Endodermal cell (in vitro differentiated cells): ENCODE measurements around the gene TPRG1L. TPM values are rescaled to one million over a fixed set of nuclear protein-coding genes. Genes with fewer than 3 reads are reported as not detected.

Experiments used
- DNase-seq: peaks from one replicate; pipeline ENCODE4 v3.0.0-alpha.2; 2017
- H3K27ac ChIP-seq: 2 replicates; pipeline ENCODE4 v1.5.1; 2013; ENCODE audit warnings: mild to moderate bottlenecking, low read depth, low read length, moderate library complexity
- H3K27me3 ChIP-seq: 2 replicates; pipeline ENCODE4 v1.6.1; 2013; ENCODE audit warnings: mild to moderate bottlenecking, low read length, moderate library complexity; ENCODE audit not compliant: insufficient read depth, control insufficient read depth, poor library complexity, severe bottlenecking
- H3K36me3 ChIP-seq: 2 replicates; pipeline ENCODE4 v1.7.0; 2013; ENCODE audit warnings: mild to moderate bottlenecking, low read length, moderate library complexity; ENCODE audit not compliant: control insufficient read depth, insufficient read depth
- H3K4me1 ChIP-seq: one replicate; pipeline ENCODE4 v1.7.0; 2013; ENCODE audit warnings: low read length; ENCODE audit not compliant: control insufficient read depth, insufficient read depth
- H3K4me3 ChIP-seq: 2 replicates; pipeline ENCODE4 v1.5.1; 2013; ENCODE audit warnings: mild to moderate bottlenecking, low read length, moderate library complexity
- H3K9ac ChIP-seq: 2 replicates; pipeline ENCODE4 v1.6.1; 2013; ENCODE audit warnings: mild to moderate bottlenecking, low read length, moderate library complexity; ENCODE audit not compliant: poor library complexity, severe bottlenecking; ENCODE audit errors: extremely low read depth
- H3K9me3 ChIP-seq: 2 replicates; pipeline ENCODE4 v1.6.1; 2013; ENCODE audit warnings: mild to moderate bottlenecking, low read length, moderate library complexity; ENCODE audit not compliant: control insufficient read depth
- H3K27ac Mint-ChIP-seq: 2 replicates; pipeline ENCODE4 v1.8.0; 2020; ENCODE audit warnings: mixed read lengths
- H3K27me3 Mint-ChIP-seq: 2 replicates; pipeline ENCODE4 v1.8.0; 2021; ENCODE audit warnings: mild to moderate bottlenecking, mixed read lengths; ENCODE audit not compliant: insufficient read depth
- H3K36me3 Mint-ChIP-seq: 2 replicates; pipeline ENCODE4 v1.8.0; 2020; ENCODE audit warnings: low read depth, mixed read lengths
- H3K4me1 Mint-ChIP-seq: 2 replicates; pipeline ENCODE4 v1.8.0; 2020; ENCODE audit warnings: mixed read lengths
- H3K4me3 Mint-ChIP-seq: 2 replicates; pipeline ENCODE4 v1.8.0; 2020; ENCODE audit warnings: mild to moderate bottlenecking, moderate library complexity, mixed read lengths
- H3K9me3 Mint-ChIP-seq: 2 replicates; pipeline ENCODE4 v1.8.0; 2020; ENCODE audit warnings: mild to moderate bottlenecking, mixed read lengths
- CTCF ChIP-seq: fragments of 200-600 bp; sonication (generic); conservative IDR thresholded peaks from 2 replicates; pipeline ENCODE4 v1.5.0; 2021; ENCODE audit warnings: antibody characterized with exemption, mild to moderate bottlenecking
- WGBS, 2 experiments: methylation state at CpG; one replicate each; pipeline versions ENCODE4 v1.1.5 to v1.1.7; 2013; ENCODE audit warnings: missing lambda C conversion rate in 2 of 2, mixed read lengths in 1 of 2; ENCODE audit not compliant: insufficient coverage in 1 of 2, insufficient read length in 1 of 2; 5-methylcytosine and 5-hydroxymethylcytosine counted together
- total RNA-seq, 2 donors: library from RNA; stranded (reverse); fragmentation: NEBNext Ultra II Directional in 1 of 2; extraction: Animal tissue kit (Norgen Biotek cat#: 25700) in 1 of 2; gene quantifications; 2 replicates in 1 of 2; 3 replicates in 1 of 2; pipeline ENCODE4 v1.2.1, GENCODE V29; 2021

The TPRG1L gene
- total RNA-seq, 2 donors from 2014 or later, result 50.4 to 56.4 TPM

- H3K27me3 ChIP-seq, result peaks cover 63% of the 10 kb centered on the region
Observed at GRCh38 chr1:3651026-3651929, 26.5 kb downstream of the TPRG1L start.

GRCh38 chr1:3651930-3652547 lies 27.2 kb downstream of the TPRG1L start, which contains the start of gene TP73:
Gene TP73 (plus strand): TSS chr1:3652516. CDS start chr1:3682366, 29,850 bp downstream.
- WGBS, 2 experiments, result 0 to 1% methylated on average over 19 to 80 of the region's 80 CpGs
- peaks cover 70% of the 10 kb centered on the region for H3K27me3 ChIP-seq
- Mint-ChIP-seq H3K9me3 (no peaks in the 10 kb centered on the region), H3K4me3 (peak within 1 kb of the TSS; percentile 55), H3K4me1 (peaks cover 8% of the 10 kb centered on the region), H3K27ac (no peak within 1 kb of the TSS), H3K27me3 (peaks cover 66% of the 10 kb centered on the region), H3K36me3 (peaks cover 5% of the 10 kb centered on the region)
- no peak within 1 kb of the TSS for H3K27ac ChIP-seq
- peak; percentile 74 for DNase-seq
- no peaks in the 10 kb centered on the region for H3K9me3 ChIP-seq
- H3K9ac ChIP-seq, result no peak within 1 kb of the TSS
- peaks cover 2% of the 10 kb centered on the region for H3K4me1 ChIP-seq
- peaks cover 5% of the 10 kb centered on the region for H3K36me3 ChIP-seq
- no peak within 1 kb of the TSS for H3K4me3 ChIP-seq
- no peak for TF ChIP-seq CTCF

More at GRCh38 chr1:3651026-3651929, 26.5 kb downstream of the TPRG1L start:
- WGBS, 2 experiments, result 2 to 4% methylated on average over 40 to 83 of the region's 83 CpGs
- Histone ChIP-seq H3K27ac (no peak overlapping the region), H3K4me3 (no peak overlapping the region), H3K4me1 (peaks cover 2% of the 10 kb centered on the region), H3K9me3 (no peaks in the 10 kb centered on the region), H3K36me3 (peaks cover 12% of the 10 kb centered on the region), H3K9ac (no peak overlapping the region)
- Mint-ChIP-seq H3K9me3 (no peaks in the 10 kb centered on the region), H3K4me1 (peaks cover 8% of the 10 kb centered on the region), H3K27ac (no peak overlapping the region), H3K4me3 (peak overlapping the region; percentile 55), H3K27me3 (peaks cover 58% of the 10 kb centered on the region), H3K36me3 (peaks cover 8% of the 10 kb centered on the region)
- peak; percentile 85 for DNase-seq
- TF ChIP-seq CTCF, result no peak

GRCh38 chr1:3652548-3653285 lies 27.9 kb downstream of the TPRG1L start:
- H3K4me1 ChIP-seq, result peaks cover 2% of the 10 kb centered on the region
- Mint-ChIP-seq H3K4me3 (peak overlapping the region; percentile 42), H3K27me3 (peaks cover 70% of the 10 kb centered on the region), H3K4me1 (peaks cover 8% of the 10 kb centered on the region), H3K9me3 (no peaks in the 10 kb centered on the region), H3K27ac (no peak overlapping the region), H3K36me3 (no peaks in the 10 kb centered on the region)
- H3K27me3 ChIP-seq, result peaks cover 70% of the 10 kb centered on the region
- DNase-seq, result peak; percentile 82
- H3K36me3 ChIP-seq, result no peaks in the 10 kb centered on the region
- 4 to 6% methylated on average over 17 to 68 of the region's 68 CpGs for WGBS, 2 experiments
- no peak overlapping the region for H3K9ac ChIP-seq
- no peak overlapping the region for H3K4me3 ChIP-seq
- no peak for TF ChIP-seq CTCF
- H3K27ac ChIP-seq, result no peak overlapping the region
- no peaks in the 10 kb centered on the region for H3K9me3 ChIP-seq
